SW480 (cell line): Measurements from ENCODE around the gene PSMB5.

Experiments used
- DNase-seq: peaks from one replicate; pipeline ENCODE4 v3.0.0-alpha.2; 2016; ENCODE audit warnings: low spot score

PSMB5 gene

GRCh38 chr14:22986508-22987054, 48.1 kb downstream of the PSMB5 start:
- DNase-seq, result peak; percentile 78

- DNase-seq, result no peak
These were observed 48.7 kb downstream of the PSMB5 start for GRCh38 chr14:22985894-22986507.

GRCh38 chr14:22984959-22985658, 49.6 kb downstream of the PSMB5 start:
- no peak for DNase-seq

GRCh38 chr14:22982477-22983245, 52.0 kb downstream of the PSMB5 start, which contains the start of gene AJUBA:
Gene AJUBA, minus strand, starts transcription at chr14:22982551. Its CDS starts 285 bp downstream, at chr14:22982266.
- peak; percentile 91 for DNase-seq

- no peak for DNase-seq
These were observed 52.7 kb downstream of the PSMB5 start for GRCh38 chr14:22981876-22982476.

GRCh38 chr14:22981090-22981875, 53.4 kb downstream of the PSMB5 start:
- DNase-seq, result peak; percentile 18

- DNase-seq, result peak; percentile 62
These were observed 54.0 kb downstream of the PSMB5 start for GRCh38 chr14:22980672-22981089.

- peak; percentile 36 for DNase-seq
These were observed 54.8 kb downstream of the PSMB5 start for GRCh38 chr14:22979748-22980392.

GRCh38 chr14:22978981-22979671, 55.6 kb downstream of the PSMB5 start:
- DNase-seq, result peak; percentile 27

GRCh38 chr14:22978487-22978837, 56.2 kb downstream of the PSMB5 start:
- no peak for DNase-seq

- DNase-seq, result peak; percentile 78
These were observed 56.8 kb downstream of the PSMB5 start for GRCh38 chr14:22977684-22978486.

GRCh38 chr14:22977434-22977683, 57.3 kb downstream of the PSMB5 start:
- DNase-seq, result no peak

- peak; percentile 58 for DNase-seq
These were observed 57.9 kb downstream of the PSMB5 start for GRCh38 chr14:22976620-22977433.
